Measurements from ENCODE around the gene GPN3. TPM values are rescaled to one million over a fixed set of nuclear protein-coding genes. Genes with fewer than 3 reads are reported as not detected.
A peak's percentile ranks its signal among the peaks of the same experiment; 100 is the strongest.

Gene GPN3
- total and polyA plus RNA-seq, 7 donors, result 25.7 to 41.7 (median 29.4) TPM

DNA sequence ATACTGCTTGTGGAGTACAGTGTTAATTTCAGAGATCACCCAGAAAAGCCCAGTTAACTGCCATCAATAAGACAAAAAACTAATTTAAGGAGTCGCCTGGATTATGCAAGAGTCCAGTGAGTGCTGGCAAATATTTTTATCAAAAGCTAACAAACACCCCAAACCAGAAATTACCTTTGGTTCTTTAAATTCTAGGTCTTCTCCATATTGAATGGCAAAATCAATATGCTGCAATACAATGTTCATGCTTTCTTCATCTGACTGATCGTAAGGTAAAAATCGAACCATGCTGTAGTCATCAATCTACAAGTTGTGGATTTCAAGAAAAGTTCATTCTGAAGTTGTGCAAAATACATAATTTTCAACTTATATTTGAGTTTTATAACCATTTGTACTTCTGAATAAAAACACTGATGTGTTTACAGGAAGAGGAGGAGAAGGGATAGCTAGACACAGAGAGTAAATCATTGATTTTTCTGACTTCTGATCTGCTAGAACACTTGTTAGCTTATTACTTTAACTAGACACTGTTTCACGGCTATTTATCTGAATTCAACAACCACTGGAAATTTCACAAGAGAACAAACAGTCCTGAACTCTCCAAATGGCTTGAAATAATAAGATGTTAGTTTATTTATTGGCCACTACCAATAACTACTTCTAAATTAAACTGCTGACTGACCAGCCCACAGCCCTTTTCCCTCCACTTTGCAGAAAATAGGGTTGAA, 14.3 kb downstream of the GPN3 start:
- no peaks in the 10 kb centered on the region for H3K9me3 ChIP-seq
- WGBS, 3 donors, result 94 to 97% (median 95%) methylated on average over 4 of the region's 4 CpGs
- DNase-seq (no peak), ATAC-seq (no peak)
- H3K36me3 ChIP-seq (ENCODE audit: insufficient read depth in 1 of 2, low read depth in 1 of 2), result peaks cover 5 to 63% of the 10 kb centered on the region in 2 donors
- TF ChIP-seq, protein P1, sequence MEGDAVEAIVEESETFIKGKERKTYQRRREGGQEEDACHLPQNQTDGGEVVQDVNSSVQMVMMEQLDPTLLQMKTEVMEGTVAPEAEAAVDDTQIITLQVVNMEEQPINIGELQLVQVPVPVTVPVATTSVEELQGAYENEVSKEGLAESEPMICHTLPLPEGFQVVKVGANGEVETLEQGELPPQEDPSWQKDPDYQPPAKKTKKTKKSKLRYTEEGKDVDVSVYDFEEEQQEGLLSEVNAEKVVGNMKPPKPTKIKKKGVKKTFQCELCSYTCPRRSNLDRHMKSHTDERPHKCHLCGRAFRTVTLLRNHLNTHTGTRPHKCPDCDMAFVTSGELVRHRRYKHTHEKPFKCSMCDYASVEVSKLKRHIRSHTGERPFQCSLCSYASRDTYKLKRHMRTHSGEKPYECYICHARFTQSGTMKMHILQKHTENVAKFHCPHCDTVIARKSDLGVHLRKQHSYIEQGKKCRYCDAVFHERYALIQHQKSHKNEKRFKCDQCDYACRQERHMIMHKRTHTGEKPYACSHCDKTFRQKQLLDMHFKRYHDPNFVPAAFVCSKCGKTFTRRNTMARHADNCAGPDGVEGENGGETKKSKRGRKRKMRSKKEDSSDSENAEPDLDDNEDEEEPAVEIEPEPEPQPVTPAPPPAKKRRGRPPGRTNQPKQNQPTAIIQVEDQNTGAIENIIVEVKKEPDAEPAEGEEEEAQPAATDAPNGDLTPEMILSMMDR (IDR thresholded peaks at IDR 0.05), result no peak
- intact Hi-C loops (cut with DNase I), result loop anchor here (5.0 to 10.0 kb wide), 4 partner anchors 149 to 861 kb away; no protein-coding TSS in a partner anchor
- H3K27me3 ChIP-seq (ENCODE audit: insufficient read depth in 3 of 3, low read length in 2 of 3), result no peaks in the 10 kb centered on the region
- H3K4me3 ChIP-seq, result no peak overlapping the region
- peaks cover 20% of the 10 kb centered on the region for H3K4me1 ChIP-seq
- no peak overlapping the region for H3K27ac ChIP-seq

DNA sequence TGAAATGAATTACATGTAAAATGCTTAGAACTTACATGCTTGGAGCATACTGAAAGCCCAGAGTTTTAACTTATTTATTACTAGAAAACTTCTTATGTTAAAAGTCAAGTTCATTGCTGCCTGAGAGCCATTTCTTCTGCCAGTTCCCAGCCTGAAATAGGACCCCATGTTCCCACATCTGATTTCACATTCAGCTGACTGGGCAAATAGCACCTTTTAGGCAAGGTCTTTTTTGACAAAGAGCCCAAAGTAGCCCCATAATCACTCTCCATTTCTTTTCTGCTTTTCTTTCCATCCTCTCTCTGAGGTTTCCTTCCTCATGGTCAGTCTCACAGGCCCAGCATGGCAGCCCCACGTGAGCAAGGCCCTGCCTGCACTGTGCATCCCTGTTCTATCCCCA, 16.8 kb downstream of the GPN3 start:
- peaks cover 15% of the 10 kb centered on the region for H3K4me1 ChIP-seq
- 63 to 88% (median 66%) methylated on average over 1 of the region's 1 CpG for WGBS, 3 donors
- DNase-seq (no peak), ATAC-seq (no peak)
- no peaks in the 10 kb centered on the region for H3K27me3 ChIP-seq (ENCODE audit: insufficient read depth in 3 of 3, low read length in 2 of 3)
- peak overlapping the region; percentile 89 for H3K27ac ChIP-seq
- peaks cover 9 to 42% of the 10 kb centered on the region in 2 donors for H3K36me3 ChIP-seq (ENCODE audit: insufficient read depth in 1 of 2, low read depth in 1 of 2)
- intact Hi-C loops (cut with DNase I), result loop anchor here (5.0 to 10.0 kb wide), 4 partner anchors 151 to 864 kb away; no protein-coding TSS in a partner anchor
- TF ChIP-seq, protein P1 (IDR thresholded peaks at IDR 0.05), result no peak
- H3K4me3 ChIP-seq, result no peak overlapping the region
- no peaks in the 10 kb centered on the region for H3K9me3 ChIP-seq

DNA sequence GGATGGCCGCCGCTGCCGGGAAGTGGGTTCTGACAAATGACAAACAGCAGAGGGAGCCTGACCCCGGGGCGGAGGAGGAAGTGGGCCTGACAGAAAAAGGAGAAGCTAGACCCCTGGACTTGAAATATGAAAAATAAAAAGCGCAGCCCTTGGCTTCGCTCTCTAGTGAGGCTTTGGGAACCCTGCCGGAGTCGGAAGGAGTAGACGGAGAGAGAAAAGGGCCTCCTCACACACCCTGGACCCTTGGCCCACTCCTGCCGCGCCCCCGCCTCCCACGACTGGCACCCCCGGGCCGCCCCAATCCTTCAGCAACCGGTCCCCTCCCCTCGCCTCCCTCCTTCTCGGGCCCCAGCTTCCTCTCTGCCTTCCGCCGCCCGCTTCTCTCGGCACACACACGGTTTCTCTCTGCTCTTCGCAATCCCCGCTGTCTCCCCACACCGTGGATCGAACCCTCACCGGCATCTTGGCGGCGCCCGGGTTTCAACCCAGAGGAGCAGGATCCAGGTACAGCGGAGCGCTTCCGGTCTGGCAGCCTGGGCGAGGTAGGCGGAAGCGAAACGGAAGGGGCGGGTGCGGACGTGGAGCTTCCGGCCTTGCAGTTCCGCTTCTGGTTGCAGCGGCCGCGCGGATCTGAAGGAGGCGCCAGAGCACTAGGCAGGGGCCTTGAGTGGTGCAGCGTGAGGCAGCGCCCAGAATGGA, 18.1 kb downstream of the GPN3 start, which contains the start of gene ARPC3:
Gene ARPC3, minus strand, starts transcription at position 539 of the 699 bp plus-strand sequence. Its CDS starts 77 bp downstream, at position 462.
- intact Hi-C loops (cut with DNase I), result loop anchor here (5.0 to 10.0 kb wide), 4 partner anchors 152 to 865 kb away; no protein-coding TSS in a partner anchor
- WGBS, 3 donors, result 0% methylated on average over 40 to 51 of the region's 51 CpGs
- Histone ChIP-seq H3K27ac (peak within 1 kb of the TSS; percentile 89), H3K9me3 (no peaks in the 10 kb centered on the region), H3K36me3 (ENCODE audit: insufficient read depth in 1 of 2, low read depth in 1 of 2) (peaks cover 15 to 43% of the 10 kb centered on the region in 2 donors), H3K27me3 (ENCODE audit: insufficient read depth in 3 of 3, low read length in 2 of 3) (no peaks in the 10 kb centered on the region), H3K4me3 (peak within 1 kb of the TSS; percentile 88), H3K4me1 (peaks cover 9% of the 10 kb centered on the region)
- DNase-seq (peak; percentile 95 to 97), ATAC-seq (peak; percentile 99)
- TF ChIP-seq, protein P1 (IDR thresholded peaks at IDR 0.05), result peak; percentile 92

- H3K4me1 ChIP-seq, result peaks cover 5% of the 10 kb centered on the region
- H3K27ac ChIP-seq, result no peak overlapping the region
- DNase-seq, result no peak
- ATAC-seq, result no peak
- H3K9me3 ChIP-seq, result no peaks in the 10 kb centered on the region
- no peak overlapping the region for H3K4me3 ChIP-seq
- H3K36me3 ChIP-seq (ENCODE audit: insufficient read depth in 1 of 2, low read depth in 1 of 2), result peaks cover 16 to 61% of the 10 kb centered on the region in 2 donors
- WGBS, 3 donors, result 94 to 96% (median 95%) methylated on average over 3 of the region's 3 CpGs
- intact Hi-C loops (cut with DNase I), result no loop called here
- TF ChIP-seq, protein P1 (IDR thresholded peaks at IDR 0.05), result no peak
- H3K27me3 ChIP-seq (ENCODE audit: insufficient read depth in 3 of 3, low read length in 2 of 3), result no peaks in the 10 kb centered on the region
Measured at GRCh38 chr12:110444455-110444854, 23.6 kb downstream of the GPN3 start.
